ENCODE results near the gene MAP1B. TPM values are rescaled to one million over a fixed set of nuclear protein-coding genes. Genes with fewer than 3 reads are reported as not detected.

MAP1B gene
- total RNA-seq, 1 donor from 2014 or later: 20.5 TPM

DNA sequence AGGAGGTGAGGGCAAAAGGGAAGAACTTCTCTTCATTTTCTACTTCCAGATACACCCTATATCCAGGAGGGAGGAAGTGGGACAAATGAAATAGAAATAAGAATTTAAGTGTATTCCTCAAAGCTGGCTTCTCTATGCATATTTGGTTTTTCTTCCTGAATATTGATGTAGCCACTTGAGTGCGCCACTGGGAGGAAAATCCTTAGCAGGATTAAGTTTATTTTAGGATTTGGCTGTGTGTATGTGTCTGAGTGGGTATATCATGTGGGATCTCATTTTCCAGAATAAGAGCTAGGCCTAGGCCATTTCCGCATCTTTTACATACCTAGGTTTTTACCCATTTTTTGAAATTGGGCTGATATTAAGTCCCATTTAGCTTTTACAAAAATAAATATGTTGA lies 42.5 kb downstream of the MAP1B start:
- intact Hi-C loops (cut with DNase I): no loop called here
- no peaks in the 10 kb centered on the region for H3K9me3 ChIP-seq
- H3K4me1 ChIP-seq: no peaks in the 10 kb centered on the region
- TF ChIP-seq, protein P1, sequence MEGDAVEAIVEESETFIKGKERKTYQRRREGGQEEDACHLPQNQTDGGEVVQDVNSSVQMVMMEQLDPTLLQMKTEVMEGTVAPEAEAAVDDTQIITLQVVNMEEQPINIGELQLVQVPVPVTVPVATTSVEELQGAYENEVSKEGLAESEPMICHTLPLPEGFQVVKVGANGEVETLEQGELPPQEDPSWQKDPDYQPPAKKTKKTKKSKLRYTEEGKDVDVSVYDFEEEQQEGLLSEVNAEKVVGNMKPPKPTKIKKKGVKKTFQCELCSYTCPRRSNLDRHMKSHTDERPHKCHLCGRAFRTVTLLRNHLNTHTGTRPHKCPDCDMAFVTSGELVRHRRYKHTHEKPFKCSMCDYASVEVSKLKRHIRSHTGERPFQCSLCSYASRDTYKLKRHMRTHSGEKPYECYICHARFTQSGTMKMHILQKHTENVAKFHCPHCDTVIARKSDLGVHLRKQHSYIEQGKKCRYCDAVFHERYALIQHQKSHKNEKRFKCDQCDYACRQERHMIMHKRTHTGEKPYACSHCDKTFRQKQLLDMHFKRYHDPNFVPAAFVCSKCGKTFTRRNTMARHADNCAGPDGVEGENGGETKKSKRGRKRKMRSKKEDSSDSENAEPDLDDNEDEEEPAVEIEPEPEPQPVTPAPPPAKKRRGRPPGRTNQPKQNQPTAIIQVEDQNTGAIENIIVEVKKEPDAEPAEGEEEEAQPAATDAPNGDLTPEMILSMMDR (IDR thresholded peaks at IDR 0.05): no peak
- no peak overlapping the region for H3K4me3 ChIP-seq
- no peaks in the 10 kb centered on the region for H3K36me3 ChIP-seq
- no peaks in the 10 kb centered on the region for H3K27me3 ChIP-seq
- no peak overlapping the region for H3K27ac ChIP-seq
- ATAC-seq (no peak), DNase-seq (no peak)

DNA sequence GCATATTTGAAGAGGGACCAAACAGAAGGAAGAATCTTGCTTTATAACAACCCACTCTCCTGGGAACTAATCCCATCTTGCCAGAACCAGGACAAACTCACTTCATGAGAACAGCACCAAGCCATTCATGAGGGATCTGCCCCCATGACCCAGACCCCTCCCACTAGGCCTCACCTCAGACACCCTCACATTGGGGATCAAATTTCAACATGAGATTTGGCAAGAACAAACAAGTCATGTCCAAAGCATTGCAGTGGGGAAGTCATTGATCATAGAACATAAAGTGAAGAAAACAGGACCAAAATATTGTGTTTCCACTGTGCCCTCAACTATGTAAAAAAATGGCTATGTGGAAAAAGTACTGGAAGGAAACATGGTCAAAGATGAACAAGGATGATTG lies 43.9 kb downstream of the MAP1B start:
- Histone ChIP-seq H3K4me1 (no peaks in the 10 kb centered on the region), H3K36me3 (no peaks in the 10 kb centered on the region), H3K4me3 (no peak overlapping the region), H3K27me3 (no peaks in the 10 kb centered on the region), H3K9me3 (no peaks in the 10 kb centered on the region), H3K27ac (no peak overlapping the region)
- ATAC-seq (no peak), DNase-seq (no peak)
- TF ChIP-seq, protein P1 (IDR thresholded peaks at IDR 0.05): no peak
- intact Hi-C loops (cut with DNase I): no loop called here

DNA sequence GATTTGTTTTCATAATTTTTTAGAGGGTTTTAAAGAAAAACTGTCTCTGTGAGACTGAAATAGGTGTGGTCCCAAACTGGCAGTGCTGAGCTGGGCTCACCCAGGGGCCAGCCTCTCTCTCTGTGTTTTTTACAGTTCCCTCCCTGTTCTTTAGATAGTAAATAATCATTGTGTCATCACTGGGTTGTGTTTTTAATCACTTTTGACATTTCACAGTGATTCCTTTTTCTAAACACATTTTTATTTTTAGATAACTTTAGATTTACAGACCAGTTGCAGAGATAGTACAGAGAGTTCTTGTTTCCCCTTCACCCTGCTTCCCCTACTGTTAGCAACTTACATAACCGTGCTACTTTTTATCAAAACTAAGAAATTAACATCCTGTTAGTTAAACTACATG lies 44.4 kb downstream of the MAP1B start:
- no peak overlapping the region for H3K27ac ChIP-seq
- intact Hi-C loops (cut with DNase I): no loop called here

DNA sequence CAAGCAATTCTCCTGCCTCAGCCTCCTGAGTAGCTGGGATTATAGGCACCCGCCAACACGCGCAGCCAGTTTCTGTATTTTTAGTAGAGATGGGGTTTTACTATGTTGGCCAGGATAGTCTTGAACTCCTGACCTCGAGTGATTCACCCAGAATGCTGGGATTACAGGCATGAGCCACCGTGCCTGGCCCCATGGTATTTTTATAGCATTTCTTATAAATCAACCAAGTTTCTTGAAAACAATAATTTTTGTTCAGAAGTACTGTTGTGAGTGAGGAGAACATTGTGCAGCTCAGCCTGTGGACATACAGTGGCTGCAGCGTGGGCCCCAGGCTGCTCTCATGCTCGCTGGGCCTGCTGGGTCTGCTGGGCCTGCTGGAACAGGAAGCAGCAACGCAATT lies 45.3 kb downstream of the MAP1B start:
- TF ChIP-seq, protein P1 (IDR thresholded peaks at IDR 0.05): no peak
- no peaks in the 10 kb centered on the region for H3K27me3 ChIP-seq
- H3K27ac ChIP-seq: no peak overlapping the region
- H3K4me3 ChIP-seq: no peak overlapping the region
- DNase-seq: no peak
- no peaks in the 10 kb centered on the region for H3K4me1 ChIP-seq
- H3K9me3 ChIP-seq: no peaks in the 10 kb centered on the region
- no peaks in the 10 kb centered on the region for H3K36me3 ChIP-seq
- ATAC-seq: no peak
- intact Hi-C loops (cut with DNase I): no loop called here

More for the DNA sequence above, 44.4 kb downstream of the MAP1B start:
- TF ChIP-seq, protein P1 (IDR thresholded peaks at IDR 0.05): no peak
- Histone ChIP-seq H3K27me3 (no peaks in the 10 kb centered on the region), H3K4me1 (no peaks in the 10 kb centered on the region), H3K36me3 (no peaks in the 10 kb centered on the region), H3K9me3 (no peaks in the 10 kb centered on the region), H3K4me3 (no peak overlapping the region)
- no peak for DNase-seq
- no peak for ATAC-seq

DNA sequence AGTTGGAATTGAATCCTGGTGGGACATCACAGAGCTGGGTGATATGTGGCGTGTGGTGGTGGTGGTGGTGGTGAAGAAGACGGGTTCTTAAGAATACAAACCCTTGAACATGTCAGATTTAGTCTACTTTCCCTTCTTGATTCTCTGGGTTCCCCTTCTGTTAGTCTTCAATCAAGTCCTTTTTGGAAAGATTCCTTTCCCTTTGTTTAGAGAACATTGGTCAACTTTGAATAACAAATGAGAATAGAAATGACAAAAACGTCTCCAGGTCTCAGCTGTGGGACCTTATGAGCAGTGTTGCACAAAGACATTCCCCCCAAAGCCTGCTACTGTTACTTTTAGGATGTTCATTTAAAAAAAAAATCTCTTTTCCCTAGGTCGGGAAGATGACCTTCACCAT lies 46.3 kb downstream of the MAP1B start:
- no peaks in the 10 kb centered on the region for H3K4me1 ChIP-seq
- no peak for DNase-seq
- H3K9me3 ChIP-seq: no peaks in the 10 kb centered on the region
- no peak overlapping the region for H3K27ac ChIP-seq
- H3K36me3 ChIP-seq: no peaks in the 10 kb centered on the region
- no peak overlapping the region for H3K4me3 ChIP-seq
- TF ChIP-seq, protein P1 (IDR thresholded peaks at IDR 0.05): no peak
- H3K27me3 ChIP-seq: no peaks in the 10 kb centered on the region
- intact Hi-C loops (cut with DNase I): no loop called here
- ATAC-seq: no peak

DNA sequence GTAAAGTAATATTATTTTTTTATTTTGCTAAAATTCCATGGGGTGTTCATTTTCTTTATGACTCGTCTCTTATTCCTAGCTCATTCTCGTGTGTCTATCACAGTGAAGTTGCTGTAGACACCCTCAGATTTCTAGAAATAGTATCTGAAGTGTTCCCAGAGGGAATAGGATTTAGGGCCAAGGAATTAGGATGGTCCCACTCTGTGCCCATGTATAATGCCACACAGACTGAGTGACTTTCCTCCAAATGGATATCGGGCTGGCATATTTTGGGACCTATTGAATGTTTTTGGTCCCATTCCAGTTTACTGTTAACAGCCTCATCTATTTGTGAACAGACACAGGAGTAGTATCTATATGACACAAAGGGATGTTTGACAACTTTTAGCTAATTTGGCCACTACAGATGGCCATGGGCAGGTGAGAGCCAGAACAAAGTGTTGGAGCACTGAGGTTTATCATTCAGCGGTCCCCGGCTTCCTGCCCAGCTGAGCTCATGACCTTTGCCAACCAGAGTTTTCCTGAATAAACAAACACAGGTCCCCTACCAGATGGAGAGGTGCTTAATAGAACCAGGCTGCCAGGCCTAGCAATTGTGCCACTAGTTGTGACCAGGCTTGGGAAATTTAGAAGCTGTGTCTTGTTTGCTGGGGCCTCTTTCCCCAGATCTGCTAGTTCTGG lies 46.9 kb downstream of the MAP1B start:
- ATAC-seq (no peak), DNase-seq (no peak)
- intact Hi-C loops (cut with DNase I): no loop called here
- no peaks in the 10 kb centered on the region for H3K36me3 ChIP-seq
- H3K9me3 ChIP-seq: no peaks in the 10 kb centered on the region
- TF ChIP-seq, protein P1 (IDR thresholded peaks at IDR 0.05): no peak
- no peak overlapping the region for H3K27ac ChIP-seq
- H3K4me1 ChIP-seq: no peaks in the 10 kb centered on the region
- no peak overlapping the region for H3K4me3 ChIP-seq
- H3K27me3 ChIP-seq: no peaks in the 10 kb centered on the region

Data from upper lobe of right lung (tissue), 1 donor.